Right atrium auricular region (tissue), 2 donors: Measurements from ENCODE around the gene CYTH1. TPM values are rescaled to one million over a fixed set of nuclear protein-coding genes. Genes with fewer than 3 reads are reported as not detected.
A peak's percentile ranks its signal among the peaks of the same experiment; 100 is the strongest.

Experiments
- DNase-seq: peaks from one replicate; pipeline ENCODE4 v3.0.0-alpha.2; 2019; ENCODE audit warnings: low spot score
- H3K27ac ChIP-seq, 2 donors: fragments of 200-600 bp; sonication (generic); 1 replicate in 1 of 2; 2 replicates in 1 of 2; pipeline ENCODE4 v1.5.1; 2016 to 2019
- H3K27me3 ChIP-seq, 2 donors: fragments of 200-600 bp; sonication (generic); one replicate each; pipeline versions ENCODE4 v1.5.1 to v1.6.0; 2017 to 2019
- H3K36me3 ChIP-seq: fragments of 200-600 bp; sonication (generic); one replicate; pipeline ENCODE4 v1.5.1; 2016
- H3K4me1 ChIP-seq, 2 donors: fragments of 200-600 bp; sonication (generic); one replicate each; pipeline versions ENCODE4 v1.5.1 to v1.6.0; 2017 to 2019
- H3K4me3 ChIP-seq, 2 donors: fragments of 200-600 bp; sonication (generic); 1 replicate in 1 of 2; 2 replicates in 1 of 2; pipeline ENCODE4 v1.5.1; 2017 to 2019; ENCODE audit warnings: mild to moderate bottlenecking in 1 of 2, moderate library complexity in 1 of 2
- H3K9me3 ChIP-seq, 2 donors: fragments of 200-600 bp; sonication (generic); one replicate each; pipeline ENCODE4 v1.5.1; 2019
- total RNA-seq, 2 donors: library from RNA; depleted of rRNA; stranded (reverse); fragments of >200 nt; gene quantifications; one replicate each; pipeline ENCODE4 v1.1.0, GENCODE V29; 2016
- TF ChIP-seq, protein P1 (sequence below), 2 donors: fragments of 200-600 bp; sonication (generic); IDR thresholded peaks; one replicate each; pipeline ENCODE4 v1.5.1; 2019; ENCODE audit warnings: antibody characterized with exemption in 2 of 2

The CYTH1 gene
- total RNA-seq, 2 donors from 2014 or later = 23.8 to 31.0 TPM

GRCh38 chr17:78819806-78820792, 38.0 kb upstream of the CYTH1 start:
- H3K4me1 ChIP-seq = no peaks in the 10 kb centered on the region
- H3K36me3 ChIP-seq = peaks cover 99% of the 10 kb centered on the region
- H3K27me3 ChIP-seq = no peaks in the 10 kb centered on the region
- H3K27ac ChIP-seq = peak overlapping the region in 1 of 2 donors; percentile 58
- no peaks in the 10 kb centered on the region for H3K9me3 ChIP-seq
- no peak overlapping the region for H3K4me3 ChIP-seq
- DNase-seq = no peak
- TF ChIP-seq, protein P1, sequence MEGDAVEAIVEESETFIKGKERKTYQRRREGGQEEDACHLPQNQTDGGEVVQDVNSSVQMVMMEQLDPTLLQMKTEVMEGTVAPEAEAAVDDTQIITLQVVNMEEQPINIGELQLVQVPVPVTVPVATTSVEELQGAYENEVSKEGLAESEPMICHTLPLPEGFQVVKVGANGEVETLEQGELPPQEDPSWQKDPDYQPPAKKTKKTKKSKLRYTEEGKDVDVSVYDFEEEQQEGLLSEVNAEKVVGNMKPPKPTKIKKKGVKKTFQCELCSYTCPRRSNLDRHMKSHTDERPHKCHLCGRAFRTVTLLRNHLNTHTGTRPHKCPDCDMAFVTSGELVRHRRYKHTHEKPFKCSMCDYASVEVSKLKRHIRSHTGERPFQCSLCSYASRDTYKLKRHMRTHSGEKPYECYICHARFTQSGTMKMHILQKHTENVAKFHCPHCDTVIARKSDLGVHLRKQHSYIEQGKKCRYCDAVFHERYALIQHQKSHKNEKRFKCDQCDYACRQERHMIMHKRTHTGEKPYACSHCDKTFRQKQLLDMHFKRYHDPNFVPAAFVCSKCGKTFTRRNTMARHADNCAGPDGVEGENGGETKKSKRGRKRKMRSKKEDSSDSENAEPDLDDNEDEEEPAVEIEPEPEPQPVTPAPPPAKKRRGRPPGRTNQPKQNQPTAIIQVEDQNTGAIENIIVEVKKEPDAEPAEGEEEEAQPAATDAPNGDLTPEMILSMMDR (IDR thresholded peaks at IDR 0.05) = no peak

DNA sequence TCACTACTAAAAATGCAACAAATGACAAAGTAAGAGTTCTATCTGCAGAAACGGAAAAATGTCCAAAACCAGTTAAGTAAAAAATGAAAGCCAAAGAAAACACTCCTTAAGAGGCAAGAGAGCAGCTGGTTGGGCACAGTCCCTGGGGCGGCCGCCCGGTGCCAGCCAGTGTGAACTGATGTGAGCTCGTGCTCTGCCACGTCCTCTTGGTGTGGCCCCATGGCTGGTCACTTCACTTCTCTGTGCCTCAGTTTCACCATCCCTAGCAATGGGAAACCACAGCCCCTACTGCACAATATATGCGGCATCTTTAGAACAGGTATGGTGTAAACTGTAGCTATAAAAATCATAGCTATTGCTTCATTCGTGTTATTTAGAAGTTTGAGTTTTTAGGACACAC, 37.3 kb upstream of the CYTH1 start:
- Histone ChIP-seq H3K9me3 (no peaks in the 10 kb centered on the region), H3K27me3 (no peaks in the 10 kb centered on the region), H3K36me3 (peaks cover 99% of the 10 kb centered on the region), H3K4me1 (no peaks in the 10 kb centered on the region), H3K4me3 (no peak overlapping the region), H3K27ac (peak overlapping the region; percentile 1 to 58)
- DNase-seq = no peak
- TF ChIP-seq, protein P1 (IDR thresholded peaks at IDR 0.05) = no peak

GRCh38 chr17:78818932-78819331, 36.9 kb upstream of the CYTH1 start:
- no peak for DNase-seq
- H3K9me3 ChIP-seq = no peaks in the 10 kb centered on the region
- no peak overlapping the region for H3K4me3 ChIP-seq
- peaks cover 99% of the 10 kb centered on the region for H3K36me3 ChIP-seq
- H3K27me3 ChIP-seq = no peaks in the 10 kb centered on the region
- peak overlapping the region; percentile 1 to 58 for H3K27ac ChIP-seq
- no peaks in the 10 kb centered on the region for H3K4me1 ChIP-seq
- TF ChIP-seq, protein P1 (IDR thresholded peaks at IDR 0.05) = no peak

DNA sequence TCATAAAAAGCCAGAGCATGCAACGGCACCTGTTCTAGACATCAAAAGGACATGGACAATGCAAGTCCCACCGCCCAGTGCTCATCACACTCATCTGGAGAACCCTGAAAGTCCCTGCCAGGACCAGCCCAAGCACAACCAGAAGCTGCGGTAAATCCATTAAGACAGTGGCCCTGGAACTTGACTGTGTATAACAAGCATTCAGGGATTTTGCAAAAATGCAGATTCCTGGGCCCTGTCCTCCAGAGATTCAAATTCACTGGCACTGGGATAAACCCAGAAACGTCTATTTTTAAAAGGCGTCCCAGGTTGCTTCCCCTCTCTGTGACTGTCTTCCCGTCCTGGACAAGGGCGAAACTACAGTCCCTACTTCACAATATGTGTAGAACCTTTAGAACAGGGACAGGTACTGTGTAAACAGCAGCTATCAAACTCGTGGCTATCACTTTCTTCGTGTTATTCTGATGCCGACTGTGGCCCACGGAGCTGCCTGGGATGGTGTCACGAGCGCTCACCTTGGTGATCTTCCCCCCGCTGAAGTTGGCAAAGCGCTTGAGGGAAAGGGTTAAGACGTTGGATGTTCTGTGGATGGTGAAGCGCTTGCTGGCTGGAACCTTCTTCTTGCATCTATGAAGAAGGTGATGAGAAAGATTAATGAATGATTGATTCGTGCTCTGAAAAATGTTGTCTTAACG, 36.2 kb upstream of the CYTH1 start:
- H3K4me1 ChIP-seq = peaks cover 0 to 5% of the 10 kb centered on the region in 2 donors
- DNase-seq = no peak
- no peak overlapping the region for H3K4me3 ChIP-seq
- peaks cover 99% of the 10 kb centered on the region for H3K36me3 ChIP-seq
- TF ChIP-seq, protein P1 (IDR thresholded peaks at IDR 0.05) = no peak
- no peaks in the 10 kb centered on the region for H3K9me3 ChIP-seq
- H3K27ac ChIP-seq = peak overlapping the region in 1 of 2 donors; percentile 1
- no peaks in the 10 kb centered on the region for H3K27me3 ChIP-seq

DNA sequence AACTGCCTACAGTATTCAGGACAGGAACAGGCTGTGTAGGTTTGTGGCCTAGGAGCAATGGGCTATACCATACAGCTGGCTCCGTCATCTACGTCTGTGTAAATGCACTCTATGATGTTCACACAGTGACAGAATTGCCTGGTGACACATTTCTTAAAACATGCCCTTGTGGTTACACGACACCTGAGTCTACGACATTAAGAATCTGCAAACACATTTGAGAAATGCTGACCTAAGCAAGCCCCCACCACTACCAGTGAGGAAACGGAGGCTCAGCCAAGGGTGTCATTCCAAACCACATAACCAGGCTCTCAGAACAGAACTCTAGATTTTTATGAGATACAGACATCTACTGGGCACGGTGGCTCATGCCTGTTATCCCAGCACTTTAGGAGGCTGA, 35.0 kb upstream of the CYTH1 start:
- H3K27ac ChIP-seq = no peak overlapping the region
- H3K4me3 ChIP-seq = no peak overlapping the region
- TF ChIP-seq, protein P1 (IDR thresholded peaks at IDR 0.05) = no peak
- no peaks in the 10 kb centered on the region for H3K9me3 ChIP-seq
- H3K36me3 ChIP-seq = peaks cover 99% of the 10 kb centered on the region
- H3K27me3 ChIP-seq = no peaks in the 10 kb centered on the region
- no peak for DNase-seq
- peaks cover 0 to 14% of the 10 kb centered on the region in 2 donors for H3K4me1 ChIP-seq
